Ovary (tissue), 9 donors: Measurements from ENCODE around the gene MAP3K8. TPM values are rescaled to one million over a fixed set of nuclear protein-coding genes. Genes with fewer than 3 reads are reported as not detected.
"Not testable (repeated sequence)": the region's sequence is repeated elsewhere in the genome, so short reads cannot be mapped to it uniquely, and the experiment has no call there.

Experiments used
- DNase-seq, 5 donors: peaks; one replicate each; pipeline ENCODE4 v3.0.0-alpha.2; 2019 to 2020
- H3K27ac ChIP-seq, 2 donors: fragments of 200-600 bp; one replicate each; pipeline versions ENCODE4 v1.5.1 to v1.8.0; 2019 to 2022
- H3K27me3 ChIP-seq: fragments of 200-600 bp; one replicate; pipeline ENCODE4 v1.8.0; 2022
- H3K36me3 ChIP-seq: fragments of 200-600 bp; sonication (generic); one replicate; pipeline ENCODE4 v1.5.1; 2019
- H3K4me1 ChIP-seq: one replicate; pipeline ENCODE4 v1.8.1; 2013; ENCODE audit warnings: mild to moderate bottlenecking, moderate library complexity; ENCODE audit not compliant: insufficient read depth
- H3K4me3 ChIP-seq: fragments of 200-600 bp; sonication (generic); one replicate; pipeline ENCODE4 v1.5.1; 2017
- H3K9me3 ChIP-seq, 2 donors: fragments of 200-600 bp in 1 of 2; sonication (generic) in 1 of 2; one replicate each; pipeline versions ENCODE4 v1.5.1 to v1.8.1; 2013 to 2019; ENCODE audit warnings: mild to moderate bottlenecking in 1 of 2, moderate library complexity in 1 of 2
- EP300 ChIP-seq: sonication (generic); formaldehyde crosslinking; IDR thresholded peaks from one replicate; pipeline ENCODE4 v1.6.1; 2017; ENCODE audit warnings: antibody characterized with exemption
- POLR2A ChIP-seq: fragments of 450-650 bp; IDR thresholded peaks from one replicate; pipeline ENCODE4 v1.6.1; 2017; ENCODE audit warnings: antibody characterized with exemption, mild to moderate bottlenecking, moderate library complexity
- WGBS, 3 donors: extraction: QIAGEN DNeasy Blood & Tissue Kit in 1 of 3; methylation state at CpG; one replicate each; pipeline versions ENCODE4 v1.1.5 to v1.1.7; 2013 to 2017; 5-methylcytosine and 5-hydroxymethylcytosine counted together
- intact Hi-C, 4 donors: fragments of 100-400 bp; cut with DNase I; formaldehyde crosslinking; loops; one replicate each; pipeline versions ENCODE4 v1.11.0 to v1.15.1; 2022 to 2023
- polyA plus RNA-seq, 2 donors: library from polyadenylated mRNA; stranded (reverse); fragments of 200-250 nt in 1 of 2; fragments of 350-450 nt in 1 of 2; fragmentation: Illumina TruSeq in 1 of 2; extraction: RNeasy Lipid Tissue Mini Kit (QIAGEN cat#74804) in 1 of 2; gene quantifications; one replicate each; pipeline ENCODE4 v1.2.3, GENCODE V29; 2013 to 2014
- total RNA-seq, 7 donors: library from RNA; depleted of rRNA in 2 of 7; stranded (reverse); fragments of >200 nt in 2 of 7; fragmentation: NEBNext Ultra II Directional in 3 of 7; extraction: Animal tissue kit (Norgen Biotek cat#: 25700) in 3 of 7; gene quantifications; one replicate each; pipeline versions ENCODE4 v1.1.0 to v1.2.4, GENCODE V29; 2016 to 2023
- TF ChIP-seq, protein P1 (sequence below), 3 donors: fragments of 450-650 bp in 2 of 3; fragments of 200-600 bp in 1 of 3; IDR thresholded peaks; one replicate each; pipeline versions ENCODE4 v1.5.1 to v1.8.0; 2016 to 2022; ENCODE audit warnings: antibody characterized with exemption in 3 of 3, mild to moderate bottlenecking in 1 of 3
- donor health status: DM: no; HTN: no; CAD: no; lungs with moderate emphysema.
- donor health status: DM: no; HTN: no; CAD: no.
- donor health status: Bipolar disorder and iron deficiency.
- donor health status: DM: yes; HTN: yes; CAD: no.
- donor health status: DM: no; HTN: no; CAD: no.
- donor health status: DM: yes; HTN: yes; CAD: no.

Gene MAP3K8
- total and polyA plus RNA-seq, 9 donors = 7.7 to 32.5 (median 13.5) TPM

GRCh38 chr10:30476511-30477155, 42.6 kb downstream of the MAP3K8 start:
- intact Hi-C loops = no loop called here
- WGBS, 3 donors = 91 to 93% (median 92%) methylated on average over 18 of the region's 18 CpGs
- Histone ChIP-seq H3K4me1 (no peaks in the 10 kb centered on the region), H3K4me3 (no peak overlapping the region), H3K36me3 (no peaks in the 10 kb centered on the region), H3K27me3 (no peaks in the 10 kb centered on the region), H3K27ac (no peak overlapping the region), H3K9me3 (no peaks in the 10 kb centered on the region)
- TF ChIP-seq, protein P1, sequence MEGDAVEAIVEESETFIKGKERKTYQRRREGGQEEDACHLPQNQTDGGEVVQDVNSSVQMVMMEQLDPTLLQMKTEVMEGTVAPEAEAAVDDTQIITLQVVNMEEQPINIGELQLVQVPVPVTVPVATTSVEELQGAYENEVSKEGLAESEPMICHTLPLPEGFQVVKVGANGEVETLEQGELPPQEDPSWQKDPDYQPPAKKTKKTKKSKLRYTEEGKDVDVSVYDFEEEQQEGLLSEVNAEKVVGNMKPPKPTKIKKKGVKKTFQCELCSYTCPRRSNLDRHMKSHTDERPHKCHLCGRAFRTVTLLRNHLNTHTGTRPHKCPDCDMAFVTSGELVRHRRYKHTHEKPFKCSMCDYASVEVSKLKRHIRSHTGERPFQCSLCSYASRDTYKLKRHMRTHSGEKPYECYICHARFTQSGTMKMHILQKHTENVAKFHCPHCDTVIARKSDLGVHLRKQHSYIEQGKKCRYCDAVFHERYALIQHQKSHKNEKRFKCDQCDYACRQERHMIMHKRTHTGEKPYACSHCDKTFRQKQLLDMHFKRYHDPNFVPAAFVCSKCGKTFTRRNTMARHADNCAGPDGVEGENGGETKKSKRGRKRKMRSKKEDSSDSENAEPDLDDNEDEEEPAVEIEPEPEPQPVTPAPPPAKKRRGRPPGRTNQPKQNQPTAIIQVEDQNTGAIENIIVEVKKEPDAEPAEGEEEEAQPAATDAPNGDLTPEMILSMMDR (IDR thresholded peaks at IDR 0.05) = no peak
- TF ChIP-seq POLR2A (no peak), EP300 (no peak)
- no peak for DNase-seq

DNA sequence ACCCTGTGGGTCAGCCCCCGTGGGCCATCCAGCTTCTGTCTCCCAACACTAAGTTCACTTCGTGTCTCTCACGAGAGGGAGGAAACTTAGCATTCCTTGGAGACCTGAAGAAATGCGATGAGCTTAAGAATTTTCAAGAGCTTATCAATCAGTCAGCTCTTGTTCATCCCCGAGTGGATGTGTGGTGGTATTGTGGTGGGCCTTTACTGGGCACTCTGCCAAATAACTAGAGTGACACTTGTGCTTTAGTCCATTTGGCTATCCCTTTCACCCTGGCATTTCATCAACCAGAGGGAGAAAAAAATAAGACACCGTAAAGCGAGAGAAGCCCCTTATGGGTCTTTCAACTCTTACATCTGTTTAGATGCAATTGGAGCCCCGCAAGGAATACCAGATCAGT, 45.5 kb downstream of the MAP3K8 start:
- H3K27me3 ChIP-seq, DNase-seq, H3K36me3 ChIP-seq, H3K4me1 ChIP-seq, H3K4me3 ChIP-seq, H3K27ac ChIP-seq, H3K9me3 ChIP-seq, intact Hi-C loops: not testable (repeated sequence)
- WGBS, 3 donors = 77 to 82% (median 80%) methylated on average over 8 of the region's 8 CpGs

DNA sequence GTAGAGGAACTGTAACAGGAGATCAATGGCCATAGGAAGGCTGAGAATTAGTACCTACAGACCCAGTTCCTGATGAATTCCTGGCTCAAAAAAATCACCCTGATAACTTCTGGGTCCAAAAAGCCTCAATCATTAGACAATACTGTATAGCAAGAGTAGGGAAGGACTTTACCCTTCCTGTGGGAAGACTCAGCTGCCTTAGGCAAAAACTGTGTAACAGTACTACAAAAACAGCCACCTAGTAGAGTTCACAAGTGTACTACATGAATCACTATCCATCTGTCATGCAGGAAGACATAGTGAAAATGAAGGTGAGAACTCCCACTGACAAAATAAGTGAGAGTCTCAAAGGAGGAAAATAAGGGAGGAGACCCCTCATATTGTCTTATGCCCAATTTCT, 47.6 kb downstream of the MAP3K8 start:
- Histone ChIP-seq H3K27ac (no peak overlapping the region), H3K36me3 (no peaks in the 10 kb centered on the region), H3K27me3 (no peaks in the 10 kb centered on the region), H3K4me3 (no peak overlapping the region), H3K4me1 (no peaks in the 10 kb centered on the region), H3K9me3 (no peaks in the 10 kb centered on the region)
- TF ChIP-seq POLR2A (no peak), EP300 (no peak)
- TF ChIP-seq, protein P1 (IDR thresholded peaks at IDR 0.05) = no peak
- intact Hi-C loops = no loop called here
- no peak for DNase-seq

DNA sequence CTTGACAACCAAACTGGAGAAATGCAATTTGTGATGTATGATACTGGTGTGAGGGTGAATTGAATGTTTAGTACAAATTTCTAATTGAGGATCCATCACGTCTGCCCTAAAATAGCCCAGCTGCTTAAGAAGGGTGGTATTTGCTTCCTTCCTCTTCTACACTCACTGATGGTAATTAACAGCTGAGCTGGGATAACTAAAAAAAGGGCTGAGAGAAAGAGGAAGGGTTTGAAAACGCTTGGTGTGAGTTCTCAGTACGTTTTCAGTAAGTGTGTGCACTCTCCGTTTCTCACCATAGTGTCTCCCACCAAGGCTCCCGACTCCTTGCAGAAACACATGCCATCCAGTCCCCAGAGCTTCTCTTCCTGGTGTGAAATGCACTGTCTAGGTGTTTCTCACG, 54.3 kb downstream of the MAP3K8 start:
- Histone ChIP-seq H3K4me3 (no peak overlapping the region), H3K4me1 (no peaks in the 10 kb centered on the region), H3K9me3 (no peaks in the 10 kb centered on the region), H3K36me3 (no peaks in the 10 kb centered on the region), H3K27ac (no peak overlapping the region), H3K27me3 (no peaks in the 10 kb centered on the region)
- DNase-seq = no peak
- WGBS, 3 donors = 54 to 64% (median 55%) methylated on average over 6 of the region's 6 CpGs
- TF ChIP-seq EP300 = no peak
- intact Hi-C loops = no loop called here

- Histone ChIP-seq H3K36me3 (no peaks in the 10 kb centered on the region), H3K27me3 (no peaks in the 10 kb centered on the region), H3K27ac (no peak overlapping the region), H3K4me1 (no peaks in the 10 kb centered on the region), H3K4me3 (no peak overlapping the region), H3K9me3 (no peaks in the 10 kb centered on the region)
- intact Hi-C loops = no loop called here
- TF ChIP-seq POLR2A (no peak), EP300 (no peak)
- TF ChIP-seq, protein P1 (IDR thresholded peaks at IDR 0.05) = no peak
- 21 to 35% (median 21%) methylated on average over 7 of the region's 7 CpGs for WGBS, 3 donors
- no peak for DNase-seq
These were observed 55.4 kb downstream of the MAP3K8 start for GRCh38 chr10:30489346-30489745.
